ENCODE data around the gene PABPC4L. TPM values are rescaled to one million over a fixed set of nuclear protein-coding genes. Genes with fewer than 3 reads are reported as not detected.

The PABPC4L gene
- total RNA-seq, result 0.38 and 0.56 TPM in 2 replicates

DNA sequence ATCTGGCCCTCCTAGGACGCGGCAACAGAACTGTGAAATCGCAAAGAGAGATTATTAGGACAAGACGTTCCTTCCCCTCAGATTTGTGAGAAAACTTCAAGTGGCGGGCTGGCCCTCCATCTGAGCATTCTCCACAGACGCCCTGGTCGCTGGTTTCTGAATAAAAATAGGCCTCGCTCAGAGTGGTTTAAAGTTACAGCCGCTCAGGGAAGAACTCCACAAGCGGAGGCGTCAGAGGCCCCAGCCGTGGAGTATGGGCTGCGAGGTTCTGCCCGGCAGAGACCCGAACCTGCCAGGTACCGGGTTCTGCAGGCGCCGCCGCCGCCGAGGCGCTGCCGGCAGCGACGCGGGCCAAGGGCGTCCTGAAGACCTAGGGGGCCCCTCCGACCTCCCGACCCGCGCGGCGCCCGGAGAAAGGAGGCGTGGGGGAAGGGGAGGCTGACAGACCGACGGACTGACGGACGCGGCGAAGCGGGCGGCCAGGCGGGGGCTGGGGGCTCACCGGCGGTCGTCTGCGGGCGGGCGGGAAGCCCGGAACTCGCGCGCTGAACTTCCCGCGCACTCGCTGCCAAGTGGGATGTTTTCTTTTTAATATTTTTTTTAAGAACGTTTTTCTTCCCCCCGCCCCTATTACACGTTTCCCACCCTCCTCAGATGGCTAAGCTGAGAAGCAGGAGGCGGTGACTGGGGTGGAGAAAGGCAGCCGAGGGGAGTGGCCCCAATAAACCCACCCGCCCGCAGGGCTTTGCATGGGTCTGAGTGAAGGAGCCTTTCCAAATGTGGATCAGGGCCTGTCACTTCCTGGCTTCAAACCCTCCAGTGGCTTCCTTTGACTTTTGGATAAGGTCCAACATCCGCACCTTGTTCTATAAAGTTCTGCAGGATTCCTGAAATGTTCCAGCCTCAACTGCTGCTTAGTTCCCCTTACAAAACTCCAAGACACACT is at the start of gene PABPC4L:
Gene PABPC4L, minus strand, starts transcription at position 574 of the 946 bp plus-strand sequence. CDS start 770 bp downstream, outside the sequence.

